DMS53 treated with DMSO at 0.1 percent for 48 hours (cell line): ENCODE results near the gene HOXA6.
A peak's percentile ranks its signal among the peaks of the same experiment; 100 is the strongest.

Source experiments
- DNase-seq: peaks from one replicate; lab custom pipeline; 2025; ENCODE audit not compliant: unreplicated experiment; lab: John Stamatoyannopoulos, UW

The HOXA6 gene

GRCh38 chr7:27147199-27148030 is at the start of gene HOXA6:
HOXA6 (minus strand) TSS chr7:27147774; CDS start chr7:27147749, 25 bp downstream.
- DNase-seq: peak; percentile 39

GRCh38 chr7:27196287-27196767 is 48.8 kb upstream of the HOXA6 start:
- peak; percentile 91 for DNase-seq

- no peak for DNase-seq
These were observed 47.3 kb upstream of the HOXA6 start for GRCh38 chr7:27194686-27195379.

DNA sequence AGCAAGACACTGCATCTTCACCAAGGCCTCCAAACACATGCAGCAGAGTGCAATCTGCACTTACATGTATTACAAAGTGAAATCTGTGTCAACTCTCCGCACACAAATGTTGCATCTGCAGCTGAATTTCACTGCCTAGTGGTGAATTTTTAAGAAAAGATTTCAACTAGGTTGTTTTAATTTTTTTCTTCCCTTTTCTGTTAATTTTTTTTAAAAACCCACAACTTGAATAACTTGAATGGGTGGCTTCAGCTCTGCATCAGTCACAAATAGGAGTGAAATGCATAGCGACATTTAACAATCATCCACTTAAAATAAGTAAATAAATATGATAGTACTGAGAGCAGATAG is 46.4 kb upstream of the HOXA6 start:
- DNase-seq: no peak

GRCh38 chr7:27193335-27194001 is 45.9 kb upstream of the HOXA6 start:
- DNase-seq: no peak

DNA sequence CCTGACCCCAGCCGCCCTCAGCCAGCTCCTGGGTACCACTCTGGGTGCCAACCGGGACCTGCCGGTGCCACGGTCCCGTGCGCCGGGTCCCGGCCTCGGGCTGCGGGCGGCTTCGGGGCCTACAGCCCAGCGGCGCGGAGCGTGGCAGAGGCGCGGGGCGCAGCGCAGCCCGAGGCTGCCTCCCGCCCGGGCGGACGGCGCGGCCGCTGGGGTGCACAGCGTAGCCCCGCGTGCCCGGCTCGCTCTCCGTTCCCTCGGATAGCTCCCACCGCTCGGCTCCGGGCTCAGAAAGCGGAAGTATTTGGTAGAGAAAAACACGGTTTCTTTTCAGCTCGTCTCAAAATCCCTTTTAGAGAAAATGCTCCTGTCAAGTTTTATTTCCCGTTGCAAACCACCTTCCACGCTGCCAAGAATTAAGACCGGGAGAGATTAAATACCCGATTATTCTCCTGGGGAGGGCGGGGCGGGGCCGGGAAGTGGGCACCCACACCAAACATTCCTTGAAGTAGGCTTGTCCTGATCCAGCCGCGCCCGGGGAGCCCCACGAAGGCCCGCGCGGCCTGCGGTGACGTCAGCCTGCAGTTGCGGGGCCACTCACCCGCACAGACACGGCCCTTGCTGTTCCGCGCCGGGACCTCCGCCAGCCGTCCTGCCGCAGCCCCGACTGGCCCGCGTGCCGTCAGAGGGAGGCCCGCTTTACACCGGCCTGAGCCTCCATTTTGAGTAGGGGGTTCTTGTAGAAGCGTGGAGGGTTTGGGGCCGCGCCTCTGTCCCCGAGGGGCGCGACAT is 45.2 kb upstream of the HOXA6 start:
- no peak for DNase-seq

DNA sequence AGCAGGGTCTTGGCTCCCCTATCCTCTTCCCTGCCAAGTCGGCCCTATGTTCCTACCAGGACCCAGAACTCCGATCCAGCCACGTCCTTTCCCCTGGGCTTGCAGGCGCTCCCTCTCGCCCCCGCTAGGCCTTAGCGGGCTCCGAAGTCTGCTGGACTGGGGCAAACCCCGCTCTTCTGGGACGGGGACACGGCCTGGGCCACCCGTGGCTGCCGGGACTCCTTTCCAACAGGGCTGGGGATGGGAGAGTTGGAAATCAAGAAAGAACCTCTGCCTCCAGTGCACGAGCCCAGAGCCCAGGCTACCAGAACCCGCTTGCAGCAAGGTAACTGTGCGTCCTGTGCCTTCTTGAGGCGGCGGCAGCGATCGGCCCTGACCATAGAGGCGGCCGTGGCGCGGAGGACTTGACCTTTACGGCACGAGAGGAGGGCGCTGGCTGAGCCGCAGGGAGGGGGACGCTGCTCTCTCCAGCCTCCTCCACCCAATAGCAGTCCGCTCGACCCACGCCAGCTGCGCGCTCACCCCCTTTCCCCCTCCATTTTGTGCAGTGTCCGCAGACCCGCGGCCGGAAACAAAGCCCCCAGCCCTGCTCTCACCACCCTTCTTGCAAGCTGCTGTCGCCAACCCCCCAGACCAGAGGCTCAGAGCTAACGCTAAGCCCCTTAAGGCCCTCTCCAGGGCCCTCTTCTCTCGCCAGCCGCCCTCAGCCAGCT is 44.4 kb upstream of the HOXA6 start:
- no peak for DNase-seq

GRCh38 chr7:27191161-27191731 is 43.7 kb upstream of the HOXA6 start:
- DNase-seq: no peak

DNA sequence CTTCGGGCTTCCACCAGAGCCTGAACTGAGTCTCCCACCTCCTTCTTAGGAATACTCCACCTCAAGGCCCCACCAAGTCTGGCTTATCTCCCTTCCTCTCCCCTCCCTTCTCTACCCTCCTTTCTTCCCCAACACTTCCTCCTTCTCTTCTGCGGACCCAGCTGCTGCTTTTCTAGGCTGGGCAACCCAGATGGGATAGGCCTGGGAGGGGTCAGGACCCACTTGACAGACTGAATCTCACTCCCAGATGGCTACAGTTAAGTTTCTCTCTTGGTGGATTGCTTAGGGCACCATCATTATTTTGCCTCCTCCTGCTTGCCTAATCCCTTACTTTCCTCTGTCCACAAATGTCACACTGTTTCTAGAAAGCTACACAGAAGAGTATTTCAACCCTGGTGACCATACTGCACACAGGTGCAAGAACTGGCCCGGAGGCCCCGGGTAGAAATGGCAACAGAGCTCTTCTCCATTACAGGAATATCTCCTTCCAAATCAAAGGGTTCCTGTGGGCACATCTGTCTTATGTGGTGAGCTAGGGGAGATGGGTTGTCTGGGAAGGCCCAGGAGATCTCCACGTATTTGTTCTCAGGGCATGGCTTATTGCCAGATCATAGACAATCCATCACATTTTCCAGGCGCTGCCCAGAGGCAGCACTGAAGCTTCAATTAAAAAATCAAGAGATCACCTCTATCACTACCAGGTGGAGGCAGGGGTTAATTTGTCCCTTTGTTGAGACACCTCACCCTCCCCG is 42.6 kb upstream of the HOXA6 start:
- no peak for DNase-seq

- DNase-seq: no peak
These were observed 41.9 kb upstream of the HOXA6 start for GRCh38 chr7:27189295-27189996.

DNA sequence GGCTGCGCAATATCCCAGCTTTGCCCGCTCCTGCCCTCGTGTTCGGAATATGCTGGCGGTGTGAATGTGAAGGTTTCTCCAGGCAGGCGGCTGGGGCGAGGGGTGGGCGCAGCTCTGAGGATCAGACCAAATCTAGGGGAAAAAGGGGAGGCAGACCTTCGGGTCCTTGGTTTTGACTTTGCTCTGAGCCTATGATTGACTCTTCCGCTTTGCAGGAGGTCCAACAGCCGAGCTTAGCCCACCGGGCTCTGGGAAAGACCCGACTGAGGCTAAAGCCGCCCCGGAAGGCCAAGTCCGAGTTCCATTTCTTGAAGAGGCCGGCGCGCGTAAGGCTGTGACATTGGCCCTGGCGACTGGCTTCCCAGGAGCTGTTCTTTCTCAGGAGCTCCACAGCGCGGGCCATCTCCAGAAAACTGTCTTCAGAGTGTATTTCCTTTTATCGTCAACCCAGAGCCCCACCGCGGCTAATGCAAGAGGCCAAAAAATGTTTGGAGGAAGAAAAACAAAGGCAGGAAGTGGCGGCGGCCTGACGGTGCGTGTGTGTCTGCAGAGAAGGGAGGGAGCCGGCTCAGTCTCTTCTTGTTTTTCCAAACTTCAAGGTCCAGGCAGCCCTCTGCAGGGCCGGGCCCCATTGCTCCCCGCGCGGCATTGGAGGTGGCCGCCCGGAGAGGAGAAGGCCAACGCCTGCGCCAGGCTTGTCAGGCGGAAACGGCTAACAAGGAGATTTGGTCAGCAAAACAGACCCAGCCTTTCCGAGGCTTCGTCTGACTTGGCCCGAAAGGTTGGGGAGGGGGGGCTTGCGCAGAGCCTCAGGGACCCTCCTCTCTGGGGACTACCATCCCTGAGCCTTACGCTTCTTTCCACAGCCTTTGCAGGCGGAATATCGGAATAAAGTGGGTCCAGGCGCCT is 41.1 kb upstream of the HOXA6 start:
- no peak for DNase-seq

- no peak for DNase-seq
These were observed 40.2 kb upstream of the HOXA6 start for GRCh38 chr7:27187475-27188385.

GRCh38 chr7:27186668-27187474 is 39.3 kb upstream of the HOXA6 start:
- no peak for DNase-seq

DNA sequence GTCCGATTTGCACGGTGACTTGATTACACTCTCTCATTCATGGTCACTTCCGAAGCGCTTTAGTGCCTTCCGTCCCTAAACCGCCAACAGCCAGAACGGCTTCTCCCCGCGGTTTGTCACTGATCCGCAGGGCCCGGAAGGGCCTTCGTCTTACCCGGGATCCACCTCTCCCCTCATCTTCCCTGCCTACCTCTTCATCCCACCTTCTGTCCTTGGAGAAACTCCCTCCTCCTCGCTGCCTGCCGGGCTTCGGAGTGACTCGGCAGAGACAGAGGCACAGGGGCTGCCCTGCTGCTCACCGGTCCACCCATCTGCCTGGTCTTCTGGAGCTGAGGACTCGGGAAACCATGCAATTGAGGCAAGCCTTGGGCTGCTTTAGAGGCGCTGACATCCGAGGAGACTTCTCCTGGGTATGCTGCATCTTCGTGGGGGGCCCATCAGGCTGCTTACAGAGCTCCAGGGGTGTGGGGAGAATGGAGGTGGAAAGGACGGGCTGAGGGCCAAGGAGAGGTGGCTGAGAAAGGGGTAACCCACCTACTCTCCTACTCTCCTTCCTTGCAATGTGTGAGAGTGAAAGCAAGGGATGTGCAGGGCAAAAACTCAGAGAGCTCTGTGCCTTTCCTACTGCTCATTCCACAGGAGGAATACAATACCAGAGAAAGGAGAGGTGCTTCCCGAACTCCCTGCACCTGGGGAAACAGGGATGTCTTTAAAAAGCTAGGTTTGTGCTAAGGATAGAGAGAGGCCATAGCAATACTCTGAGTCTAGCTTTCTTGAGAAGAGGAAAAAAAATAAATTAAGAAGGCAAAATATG is 38.5 kb upstream of the HOXA6 start:
- DNase-seq: peak; percentile 35
